HL-60 (cell line): ENCODE data around the gene PAK5.

Source experiments
- CTCF ChIP-seq: IDR thresholded peaks from one replicate; pipeline ENCODE4 v1.5.1; 2011; ENCODE audit warnings: low read length, control low read depth, inconsistent platforms; ENCODE audit not compliant: insufficient read depth
- GABPA ChIP-seq: IDR thresholded peaks from 2 replicates; pipeline ENCODE4 v1.6.1; 2012; ENCODE audit warnings: low read depth
- POLR2AphosphoS5 ChIP-seq: IDR thresholded peaks from 2 replicates; pipeline ENCODE4 v1.6.1; 2012; ENCODE audit warnings: low read depth
- REST ChIP-seq: IDR thresholded peaks from 2 replicates; pipeline ENCODE4 v1.6.1; 2012; ENCODE audit warnings: low read depth; ENCODE audit not compliant: insufficient replicate concordance

GRCh38 chr20:9578594-9578993, 260.3 kb downstream of the PAK5 start:
- TF ChIP-seq CTCF (no peak), REST (no peak), POLR2AphosphoS5 (no peak), GABPA (no peak)
